ENCODE results near the gene TMEM245.
A peak's percentile ranks its signal among the peaks of the same experiment; 100 is the strongest.

The TMEM245 gene

GRCh38 chr9:109101810-109102209, 17.9 kb downstream of the TMEM245 start:
- TF ChIP-seq ZFX (IDR thresholded peaks at IDR 0.05) (no peak), CTCF (conservative IDR thresholded peaks at IDR 0.05) (no peak)
- no peak overlapping the region for H3K27ac ChIP-seq

- TF ChIP-seq ZFX (IDR thresholded peaks at IDR 0.05) = no peak
- no peak for TF ChIP-seq CTCF (conservative IDR thresholded peaks at IDR 0.05)
- peak overlapping the region; percentile 77 for H3K27ac ChIP-seq
These were observed 18.5 kb downstream of the TMEM245 start for GRCh38 chr9:109101202-109101595.

- peak overlapping the region; percentile 77 for H3K27ac ChIP-seq
- TF ChIP-seq ZFX (IDR thresholded peaks at IDR 0.05) = no peak
- no peak for TF ChIP-seq CTCF (conservative IDR thresholded peaks at IDR 0.05)
These were observed 19.1 kb downstream of the TMEM245 start for GRCh38 chr9:109100543-109101201.

GRCh38 chr9:109098960-109099308, 20.8 kb downstream of the TMEM245 start:
- H3K27ac ChIP-seq = peak overlapping the region; percentile 77; the same call in 1 of the 2 replicates
- TF ChIP-seq CTCF (conservative IDR thresholded peaks at IDR 0.05) = peak; percentile 34
- no peak for TF ChIP-seq ZFX (IDR thresholded peaks at IDR 0.05)

GRCh38 chr9:109098171-109098959, 21.4 kb downstream of the TMEM245 start:
- TF ChIP-seq CTCF (conservative IDR thresholded peaks at IDR 0.05) (peak; percentile 61), ZFX (IDR thresholded peaks at IDR 0.05) (no peak)
- peak overlapping the region; percentile 96 for H3K27ac ChIP-seq

- TF ChIP-seq CTCF (conservative IDR thresholded peaks at IDR 0.05) = no peak
- TF ChIP-seq ZFX (IDR thresholded peaks at IDR 0.05) = no peak
- H3K27ac ChIP-seq = peak overlapping the region; percentile 96
These were observed 22.6 kb downstream of the TMEM245 start for GRCh38 chr9:109097146-109097545.

GRCh38 chr9:109095321-109095720, 24.4 kb downstream of the TMEM245 start:
- no peak overlapping the region for H3K27ac ChIP-seq
- TF ChIP-seq ZFX (IDR thresholded peaks at IDR 0.05) (no peak), CTCF (conservative IDR thresholded peaks at IDR 0.05) (no peak)

Measured in C4-2B (cell line).